NCI-H460 (cell line): ENCODE results near the gene CEP164. TPM values are rescaled to one million over a fixed set of nuclear protein-coding genes. Genes with fewer than 3 reads are reported as not detected.
A peak's percentile ranks its signal among the peaks of the same experiment; 100 is the strongest.

Source experiments
- DNase-seq: peaks from one replicate; pipeline ENCODE4 v3.0.0-alpha.2; 2016; ENCODE audit warnings: low read depth; ENCODE audit errors: extremely low read depth
- total RNA-seq: library from RNA; depleted of rRNA; stranded (reverse); fragments of >200 nt; shearing (Covaris generic); gene quantifications from 2 replicates; pipeline ENCODE4 v1.2.3, GENCODE V29; 2014

Gene CEP164
- total RNA-seq, 1 experiment from 2014 or later, result 30.3 TPM

- DNase-seq, result no peak
Measured at GRCh38 chr11:117417856-117418255, 90.2 kb downstream of the CEP164 start.

GRCh38 chr11:117418737-117419481 is 91.3 kb downstream of the CEP164 start:
- no peak for DNase-seq

GRCh38 chr11:117419482-117420142 is 92.0 kb downstream of the CEP164 start:
- DNase-seq, result no peak

- no peak for DNase-seq
Measured at GRCh38 chr11:117420143-117420485, 92.5 kb downstream of the CEP164 start.

- no peak for DNase-seq
Measured at GRCh38 chr11:117420598-117420997, 92.9 kb downstream of the CEP164 start.

- no peak for DNase-seq
Measured at GRCh38 chr11:117421041-117421440, 93.4 kb downstream of the CEP164 start.

- DNase-seq, result no peak
Measured at GRCh38 chr11:117421476-117421875, 93.8 kb downstream of the CEP164 start.

- DNase-seq, result no peak
Measured at GRCh38 chr11:117423046-117423575, 95.5 kb downstream of the CEP164 start.

- DNase-seq, result no peak
Measured at GRCh38 chr11:117424781-117425180, 97.1 kb downstream of the CEP164 start.

- no peak for DNase-seq
Measured at GRCh38 chr11:117425679-117426296, 98.1 kb downstream of the CEP164 start.

GRCh38 chr11:117426297-117426685 is 98.6 kb downstream of the CEP164 start:
- DNase-seq, result peak; percentile 33

- DNase-seq, result no peak
Measured at GRCh38 chr11:117426941-117427340, 99.3 kb downstream of the CEP164 start.

GRCh38 chr11:117427356-117427874 is 99.8 kb downstream of the CEP164 start:
- DNase-seq, result no peak

GRCh38 chr11:117428186-117428855 is 100.7 kb downstream of the CEP164 start:
- no peak for DNase-seq

GRCh38 chr11:117428856-117429229 is 101.2 kb downstream of the CEP164 start:
- no peak for DNase-seq

- no peak for DNase-seq
Measured at GRCh38 chr11:117430293-117430955, 102.8 kb downstream of the CEP164 start.

- DNase-seq, result no peak
Measured at GRCh38 chr11:117431436-117431835, 103.8 kb downstream of the CEP164 start.

GRCh38 chr11:117433717-117434116 is 106.1 kb downstream of the CEP164 start:
- DNase-seq, result no peak

GRCh38 chr11:117434481-117434880 is 106.8 kb downstream of the CEP164 start:
- DNase-seq, result no peak

- DNase-seq, result no peak
Measured at GRCh38 chr11:117435326-117435725, 107.7 kb downstream of the CEP164 start.
